GM12874 (cell line): ENCODE measurements around the gene TRPV2.

Experiments used
- TF ChIP-seq, protein P1 (sequence below): IDR thresholded peaks from 2 replicates; pipeline ENCODE4 v1.5.1; 2011; ENCODE audit warnings: low read depth, mild to moderate bottlenecking, control low read depth, low read length, moderate library complexity; ENCODE audit not compliant: insufficient read depth

TRPV2 gene, protein sequence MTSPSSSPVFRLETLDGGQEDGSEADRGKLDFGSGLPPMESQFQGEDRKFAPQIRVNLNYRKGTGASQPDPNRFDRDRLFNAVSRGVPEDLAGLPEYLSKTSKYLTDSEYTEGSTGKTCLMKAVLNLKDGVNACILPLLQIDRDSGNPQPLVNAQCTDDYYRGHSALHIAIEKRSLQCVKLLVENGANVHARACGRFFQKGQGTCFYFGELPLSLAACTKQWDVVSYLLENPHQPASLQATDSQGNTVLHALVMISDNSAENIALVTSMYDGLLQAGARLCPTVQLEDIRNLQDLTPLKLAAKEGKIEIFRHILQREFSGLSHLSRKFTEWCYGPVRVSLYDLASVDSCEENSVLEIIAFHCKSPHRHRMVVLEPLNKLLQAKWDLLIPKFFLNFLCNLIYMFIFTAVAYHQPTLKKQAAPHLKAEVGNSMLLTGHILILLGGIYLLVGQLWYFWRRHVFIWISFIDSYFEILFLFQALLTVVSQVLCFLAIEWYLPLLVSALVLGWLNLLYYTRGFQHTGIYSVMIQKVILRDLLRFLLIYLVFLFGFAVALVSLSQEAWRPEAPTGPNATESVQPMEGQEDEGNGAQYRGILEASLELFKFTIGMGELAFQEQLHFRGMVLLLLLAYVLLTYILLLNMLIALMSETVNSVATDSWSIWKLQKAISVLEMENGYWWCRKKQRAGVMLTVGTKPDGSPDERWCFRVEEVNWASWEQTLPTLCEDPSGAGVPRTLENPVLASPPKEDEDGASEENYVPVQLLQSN

DNA sequence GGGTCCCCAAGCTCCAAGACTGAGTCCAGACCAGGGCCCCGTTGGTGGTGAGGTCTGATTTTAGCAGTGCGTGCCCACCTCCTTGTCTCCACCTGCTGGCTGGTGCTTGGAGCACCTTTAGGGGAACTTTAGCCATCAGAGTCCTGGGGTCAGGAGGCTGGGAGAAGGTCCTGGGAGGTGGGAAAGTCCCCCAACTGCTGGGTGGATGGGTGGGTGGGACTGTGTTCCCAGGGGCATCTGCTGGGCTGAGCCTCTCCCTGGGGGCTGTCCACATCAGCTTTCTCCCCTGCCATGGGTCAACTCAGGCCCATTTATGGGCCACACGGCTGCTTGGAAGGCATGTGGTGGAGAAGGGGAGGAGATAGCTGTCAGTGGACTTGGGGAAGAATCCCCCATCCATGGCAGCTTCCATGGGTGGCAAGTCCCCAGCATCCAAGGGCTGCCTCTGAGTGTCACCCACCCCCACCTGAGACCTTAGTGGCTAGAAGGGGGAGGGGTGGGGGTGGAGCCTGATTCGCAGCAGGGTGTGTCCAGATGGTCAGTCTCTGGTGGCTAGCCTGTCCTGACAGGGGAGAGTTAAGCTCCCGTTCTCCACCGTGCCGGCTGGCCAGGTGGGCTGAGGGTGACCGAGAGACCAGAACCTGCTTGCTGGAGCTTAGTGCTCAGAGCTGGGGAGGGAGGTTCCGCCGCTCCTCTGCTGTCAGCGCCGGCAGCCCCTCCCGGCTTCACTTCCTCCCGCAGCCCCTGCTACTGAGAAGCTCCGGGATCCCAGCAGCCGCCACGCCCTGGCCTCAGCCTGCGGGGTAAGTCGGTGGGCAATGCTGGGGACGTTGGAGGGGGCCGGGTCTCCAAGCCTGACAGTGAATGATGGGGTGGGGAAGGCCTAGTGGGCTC is at the start of gene TRPV2:
Gene TRPV2, plus strand, starts transcription at position 541 of the 894 bp plus-strand sequence. CDS start 2,098 bp downstream, outside the sequence.
- TF ChIP-seq, protein P1, sequence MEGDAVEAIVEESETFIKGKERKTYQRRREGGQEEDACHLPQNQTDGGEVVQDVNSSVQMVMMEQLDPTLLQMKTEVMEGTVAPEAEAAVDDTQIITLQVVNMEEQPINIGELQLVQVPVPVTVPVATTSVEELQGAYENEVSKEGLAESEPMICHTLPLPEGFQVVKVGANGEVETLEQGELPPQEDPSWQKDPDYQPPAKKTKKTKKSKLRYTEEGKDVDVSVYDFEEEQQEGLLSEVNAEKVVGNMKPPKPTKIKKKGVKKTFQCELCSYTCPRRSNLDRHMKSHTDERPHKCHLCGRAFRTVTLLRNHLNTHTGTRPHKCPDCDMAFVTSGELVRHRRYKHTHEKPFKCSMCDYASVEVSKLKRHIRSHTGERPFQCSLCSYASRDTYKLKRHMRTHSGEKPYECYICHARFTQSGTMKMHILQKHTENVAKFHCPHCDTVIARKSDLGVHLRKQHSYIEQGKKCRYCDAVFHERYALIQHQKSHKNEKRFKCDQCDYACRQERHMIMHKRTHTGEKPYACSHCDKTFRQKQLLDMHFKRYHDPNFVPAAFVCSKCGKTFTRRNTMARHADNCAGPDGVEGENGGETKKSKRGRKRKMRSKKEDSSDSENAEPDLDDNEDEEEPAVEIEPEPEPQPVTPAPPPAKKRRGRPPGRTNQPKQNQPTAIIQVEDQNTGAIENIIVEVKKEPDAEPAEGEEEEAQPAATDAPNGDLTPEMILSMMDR: peak; percentile 91

DNA sequence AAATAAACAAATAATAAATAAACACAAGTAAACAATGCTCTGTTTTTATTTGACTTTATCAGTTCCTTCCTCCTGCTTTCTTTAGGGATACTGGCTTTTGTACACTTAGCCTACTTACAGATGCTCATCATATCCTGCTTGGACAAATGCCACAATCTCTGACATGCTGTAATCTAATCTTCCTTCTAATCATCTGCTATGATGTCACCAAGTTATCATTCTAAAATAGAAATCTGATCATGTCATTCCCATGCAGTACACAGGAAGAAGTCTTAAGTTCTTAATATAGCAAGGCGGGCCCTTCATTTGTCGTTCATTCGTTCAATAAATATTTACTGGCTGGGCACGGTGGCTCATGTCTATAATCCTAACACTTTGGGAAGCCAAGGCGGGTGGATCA is 43.6 kb upstream of the TRPV2 start:
- TF ChIP-seq, protein P1: no peak

DNA sequence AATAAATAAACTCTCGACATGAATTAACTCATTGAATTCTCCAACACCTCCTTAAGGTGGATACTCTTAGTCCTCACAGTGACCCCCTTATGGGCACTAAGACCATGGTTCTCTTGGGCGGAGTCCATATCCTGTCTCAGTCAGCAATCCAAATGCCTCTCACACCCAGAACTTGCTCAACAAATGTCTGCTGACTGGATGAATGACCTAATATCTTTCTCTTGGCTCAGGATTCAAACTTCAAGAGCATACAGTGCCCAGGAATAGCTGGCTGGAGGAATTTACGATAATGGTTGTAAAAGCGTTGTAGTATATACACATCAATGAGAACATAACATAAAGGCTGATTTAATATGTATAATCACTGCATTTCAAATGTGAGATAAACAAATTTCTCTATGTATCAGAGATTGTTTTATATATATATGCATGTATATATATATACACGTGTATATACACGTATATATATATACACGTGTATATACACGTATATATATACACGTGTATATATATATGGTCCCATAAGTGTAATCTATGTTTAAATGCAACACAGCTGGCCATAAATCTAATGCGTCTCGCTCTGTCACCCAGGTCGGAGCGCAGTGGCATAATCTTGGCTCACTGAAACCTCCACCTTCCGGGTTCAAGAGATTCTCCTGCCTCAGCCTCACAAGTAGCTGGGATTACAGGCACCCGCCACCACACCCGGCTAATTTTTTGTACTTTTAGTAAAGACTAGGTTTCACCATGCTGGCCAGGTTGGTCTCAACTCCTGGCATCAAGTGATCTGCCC is 41.0 kb upstream of the TRPV2 start:
- TF ChIP-seq, protein P1: no peak

DNA sequence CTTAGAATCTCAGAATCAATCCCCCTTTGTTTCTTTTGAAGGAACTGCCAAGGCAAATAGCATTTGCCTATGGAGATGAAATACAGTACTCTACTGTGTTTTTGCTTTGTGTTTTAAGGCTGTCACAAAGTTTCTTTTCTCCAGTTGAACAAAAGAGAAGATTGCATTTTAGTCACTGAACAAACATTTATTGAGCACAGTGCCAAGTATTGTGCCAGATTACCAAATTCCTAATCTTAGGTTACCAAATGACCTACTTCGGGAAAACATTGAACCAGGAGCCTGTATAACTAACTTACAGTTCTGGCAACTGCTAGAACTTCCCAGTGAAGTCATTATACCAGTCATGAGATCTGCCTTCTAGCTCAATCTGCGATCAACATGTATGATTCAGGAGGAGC is 37.4 kb upstream of the TRPV2 start:
- TF ChIP-seq, protein P1: no peak

DNA sequence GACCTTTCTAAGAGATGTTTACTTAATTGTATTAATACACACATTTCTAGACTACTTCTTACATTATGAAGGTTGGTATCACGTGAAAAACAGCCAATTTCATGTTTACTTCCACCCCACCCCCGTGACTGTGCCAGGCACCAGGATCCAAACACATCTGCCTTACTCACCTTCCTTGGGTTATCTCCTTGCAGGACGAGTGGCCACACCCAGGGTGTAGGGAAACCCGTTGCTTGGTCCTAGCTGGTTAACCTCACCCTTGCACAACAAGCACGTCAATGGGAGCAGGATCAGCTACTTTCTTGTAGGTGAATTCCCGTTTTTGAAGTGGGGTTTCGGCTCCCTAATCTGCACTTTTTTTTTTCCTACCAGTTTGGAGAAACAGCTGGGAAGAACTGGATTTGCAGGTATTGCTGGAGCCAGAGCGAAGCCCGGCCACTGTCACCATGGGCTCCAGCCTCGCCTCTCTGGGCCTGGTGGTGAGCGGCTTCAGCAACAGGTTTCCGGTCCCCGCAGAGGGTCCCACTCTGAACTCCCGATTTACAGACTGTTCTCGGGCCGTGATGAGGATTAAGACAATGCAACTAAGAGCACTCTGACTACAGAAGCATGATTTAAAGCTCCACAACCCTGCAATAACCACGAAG is 36.6 kb upstream of the TRPV2 start:
- TF ChIP-seq, protein P1: no peak

DNA sequence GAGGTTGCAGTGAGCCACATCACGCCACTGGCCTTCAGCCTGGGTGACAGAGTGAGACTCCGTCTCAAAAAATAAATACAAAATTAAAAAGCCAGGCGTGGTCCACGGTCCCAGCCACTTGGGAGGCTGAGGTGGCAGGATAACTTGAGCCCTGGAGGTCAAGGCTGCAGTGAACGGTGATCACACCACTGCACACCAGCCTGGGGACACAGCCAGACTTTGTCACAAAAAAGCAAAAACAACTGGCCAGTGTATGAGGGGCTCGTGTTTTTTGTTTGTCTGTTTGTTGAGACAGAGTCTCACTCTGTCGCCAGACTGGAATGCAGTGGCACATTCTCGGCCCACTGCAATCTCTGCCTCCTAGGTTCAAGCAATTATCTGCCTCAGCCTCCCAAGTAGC is 35.7 kb upstream of the TRPV2 start:
- TF ChIP-seq, protein P1: no peak
